Endometrium (tissue), 2 donors: ENCODE measurements around the gene KCNIP1.

Source experiments
- FAIRE-seq: peaks from 2 replicates; lab custom pipeline; 2012; peaks lifted over from hg19 to GRCh38; lab: Jason Lieb, UNC
- donor health status: control.
- donor health status: control.

The KCNIP1 gene

GRCh38 chr5:170503990-170504596 is at the start of gene KCNIP1:
TSS of gene KCNIP1 (plus strand) at chr5:170504020.
- FAIRE-seq: no peak

- no peak for FAIRE-seq
Observed at GRCh38 chr5:170463426-170463825, 40.4 kb upstream of the KCNIP1 start.

- FAIRE-seq: no peak
Observed at GRCh38 chr5:170464280-170465127, 39.3 kb upstream of the KCNIP1 start.

DNA sequence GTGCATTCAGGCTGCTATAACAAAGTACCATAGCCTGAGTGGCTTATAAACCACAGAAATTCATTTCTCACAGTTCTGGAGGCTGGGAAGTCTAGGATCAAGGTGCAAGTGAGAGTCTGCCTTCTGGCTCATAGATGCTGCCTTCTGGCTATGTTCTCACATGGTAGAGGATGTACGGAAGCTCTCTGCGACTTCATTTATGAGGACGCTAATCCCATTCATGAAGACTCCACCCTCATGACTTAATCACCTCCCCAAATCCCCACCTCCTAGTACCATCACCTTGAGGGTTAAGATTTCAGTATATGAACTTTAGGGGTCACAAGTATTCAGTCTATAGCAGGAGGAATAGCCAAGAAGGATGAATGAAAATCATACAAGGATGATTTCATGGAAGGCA is 37.3 kb upstream of the KCNIP1 start:
- no peak for FAIRE-seq

GRCh38 chr5:170466988-170467707 is 36.7 kb upstream of the KCNIP1 start:
- no peak for FAIRE-seq

GRCh38 chr5:170468633-170469285 is 35.1 kb upstream of the KCNIP1 start:
- no peak for FAIRE-seq

- no peak for FAIRE-seq
Observed at GRCh38 chr5:170469414-170469813, 34.4 kb upstream of the KCNIP1 start.

GRCh38 chr5:170470275-170470674 is 33.5 kb upstream of the KCNIP1 start:
- FAIRE-seq: no peak

GRCh38 chr5:170470808-170471404 is 32.9 kb upstream of the KCNIP1 start:
- FAIRE-seq: no peak

DNA sequence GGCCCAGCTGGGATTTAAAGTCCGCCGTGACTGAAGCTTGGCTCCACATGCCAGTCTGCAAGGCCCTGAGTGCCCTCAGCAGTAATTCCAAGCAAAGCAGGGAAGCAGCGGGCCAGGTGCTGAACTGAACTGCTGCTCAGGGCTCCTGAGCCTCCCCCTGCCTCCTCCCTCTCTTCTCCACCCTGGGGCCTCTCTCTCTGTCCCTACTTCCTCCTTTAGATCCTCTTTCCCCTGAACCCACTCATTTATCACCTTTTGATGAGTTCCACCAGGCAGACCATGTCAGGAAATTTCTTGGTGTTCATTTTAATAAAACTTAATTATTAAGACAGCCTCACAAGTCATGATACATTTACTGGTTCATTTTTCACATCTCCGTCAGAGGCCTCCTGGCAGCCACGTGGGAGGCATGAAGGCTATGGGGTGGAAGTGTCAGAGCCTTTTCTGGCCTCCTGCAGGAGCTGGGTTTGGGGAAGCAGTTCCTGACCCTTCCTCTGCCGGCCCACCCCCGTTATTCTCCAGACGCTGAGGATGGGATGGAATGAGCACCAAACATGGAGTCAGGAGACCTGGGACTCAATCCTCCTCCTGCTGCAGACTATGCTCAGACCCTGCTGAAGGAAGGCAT is 32.2 kb upstream of the KCNIP1 start:
- no peak for FAIRE-seq

DNA sequence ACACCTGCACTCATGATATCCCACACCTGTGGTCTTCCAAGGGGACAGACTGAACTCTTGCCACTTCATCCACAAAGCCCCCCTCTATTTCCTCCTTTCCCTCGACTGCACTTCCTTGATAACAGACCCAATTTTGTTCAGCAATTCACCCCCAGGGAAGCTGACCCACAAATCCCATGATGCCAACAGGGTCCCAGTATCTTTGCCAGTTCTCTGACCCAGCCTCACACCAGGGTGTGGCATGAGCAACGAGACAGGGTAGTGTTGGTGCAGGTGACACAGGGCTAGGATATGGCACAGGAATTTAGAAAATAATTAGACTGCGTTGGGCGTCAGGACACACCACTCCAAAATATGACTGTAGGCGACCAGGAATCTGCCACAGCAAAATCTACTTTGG is 30.2 kb upstream of the KCNIP1 start:
- no peak for FAIRE-seq

DNA sequence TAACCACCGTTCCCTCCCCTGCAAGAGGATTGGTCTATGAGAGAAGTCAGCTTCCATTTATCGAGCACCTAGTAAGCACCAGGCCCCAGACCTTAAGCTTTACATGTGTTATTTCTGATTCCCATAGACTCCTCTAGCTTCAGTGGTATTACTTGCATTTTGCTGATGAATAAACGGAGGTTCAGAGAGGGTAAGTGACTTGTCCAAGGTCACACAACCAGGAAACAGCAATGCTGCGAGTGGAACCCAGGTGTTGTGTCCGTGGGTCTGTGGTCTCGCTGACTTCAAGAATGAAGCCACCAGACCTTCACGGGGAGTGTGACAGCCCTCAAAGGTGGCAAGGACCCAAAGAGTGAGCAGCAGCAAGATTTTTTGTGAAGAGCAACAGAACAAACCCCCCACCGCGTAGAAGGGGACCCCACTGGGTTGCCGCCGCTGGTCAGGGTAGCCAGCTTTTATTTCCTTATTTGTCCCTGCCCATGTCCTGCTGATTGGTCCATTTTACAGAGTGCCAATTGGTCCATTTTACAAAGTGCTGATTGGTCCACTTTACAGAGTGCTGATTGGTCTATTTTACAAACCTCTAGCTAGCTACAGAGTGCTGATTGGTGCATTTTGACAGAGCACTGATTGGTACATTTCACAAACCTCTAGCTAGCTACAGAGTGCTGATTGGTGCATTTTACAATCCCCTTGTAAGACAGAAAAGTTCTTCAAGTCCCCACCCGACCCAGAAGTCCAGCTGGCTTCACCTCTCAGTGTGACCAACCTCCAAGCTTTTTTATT is 29.1 kb upstream of the KCNIP1 start:
- FAIRE-seq: no peak

- no peak for FAIRE-seq
Observed at GRCh38 chr5:170475294-170476000, 28.4 kb upstream of the KCNIP1 start.

DNA sequence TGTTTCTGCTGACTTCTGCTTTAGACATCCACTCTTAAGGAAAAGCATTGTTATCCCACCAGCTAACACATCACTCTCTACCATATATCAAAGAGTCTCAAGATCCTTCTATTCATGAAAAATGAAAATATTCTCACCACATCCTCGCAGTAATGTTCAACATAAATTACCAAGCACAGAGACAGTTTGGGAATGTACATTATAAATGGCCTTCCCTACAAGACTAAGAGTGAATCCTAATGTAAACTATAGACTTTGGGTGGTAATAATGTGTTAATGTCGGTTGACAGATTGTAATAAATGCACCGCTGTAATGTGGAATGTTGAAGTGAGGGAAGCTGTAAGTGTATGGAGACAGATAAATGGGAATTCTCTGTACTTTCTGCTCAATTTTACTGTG is 27.1 kb upstream of the KCNIP1 start:
- no peak for FAIRE-seq

DNA sequence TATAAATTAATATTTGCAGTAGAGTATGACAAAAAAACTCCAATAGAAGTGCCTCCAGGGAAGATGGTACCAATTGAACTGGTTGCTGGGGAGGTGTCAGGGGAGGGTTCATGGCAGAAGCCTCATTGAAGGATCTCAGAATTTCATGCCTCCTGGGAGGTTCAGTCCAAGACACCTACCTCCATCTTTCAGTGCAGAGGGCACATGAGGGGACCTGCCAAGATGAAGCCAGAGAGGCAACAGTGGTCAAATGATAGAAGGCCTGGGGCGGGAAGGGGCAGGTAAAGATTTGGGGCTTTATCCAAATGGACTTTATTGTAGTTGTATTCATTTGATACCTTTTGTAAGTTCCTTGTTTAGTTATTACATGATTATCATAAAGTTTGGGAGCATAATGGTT is 25.9 kb upstream of the KCNIP1 start:
- no peak for FAIRE-seq

DNA sequence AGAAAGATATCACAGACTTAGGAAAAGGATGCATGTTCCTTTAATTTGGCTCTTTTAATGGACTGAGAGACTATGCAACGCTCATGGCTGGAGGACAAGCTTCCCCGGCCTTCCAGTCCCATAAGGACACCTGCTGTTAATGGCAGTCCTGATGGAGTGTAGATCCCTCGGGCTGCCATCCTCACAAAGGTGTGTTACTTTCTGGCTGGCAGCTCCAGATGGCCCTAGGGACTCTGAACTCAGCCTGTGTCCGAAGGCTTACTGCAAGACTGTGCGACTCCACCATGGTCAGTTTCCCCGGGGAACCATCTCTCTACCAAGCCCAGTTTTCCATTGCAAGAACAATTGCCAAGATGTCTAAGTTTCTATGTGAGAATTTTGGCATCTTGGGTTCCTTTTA is 25.5 kb upstream of the KCNIP1 start:
- FAIRE-seq: no peak

DNA sequence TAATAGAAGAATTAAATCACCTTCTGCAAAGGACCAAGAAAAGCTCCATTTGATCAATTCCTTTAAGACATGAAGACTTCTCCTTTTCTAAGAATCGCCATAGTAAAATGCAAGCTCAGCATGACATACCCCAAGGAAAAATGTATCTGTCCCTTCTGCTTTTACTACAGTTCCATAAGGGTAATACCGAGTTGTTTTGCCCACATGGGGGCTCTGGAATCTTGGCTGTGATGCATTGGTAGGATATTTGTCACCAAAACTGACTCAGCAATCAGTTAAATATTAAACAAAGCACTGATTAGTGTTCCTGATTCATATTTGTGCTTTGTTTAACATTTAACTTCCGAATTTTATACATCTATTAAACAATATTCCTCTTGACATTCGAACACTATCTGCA is 24.3 kb upstream of the KCNIP1 start:
- no peak for FAIRE-seq

- FAIRE-seq: no peak
Observed at GRCh38 chr5:170480260-170480659, 23.6 kb upstream of the KCNIP1 start.

GRCh38 chr5:170481849-170482248 is 22.0 kb upstream of the KCNIP1 start:
- no peak for FAIRE-seq

DNA sequence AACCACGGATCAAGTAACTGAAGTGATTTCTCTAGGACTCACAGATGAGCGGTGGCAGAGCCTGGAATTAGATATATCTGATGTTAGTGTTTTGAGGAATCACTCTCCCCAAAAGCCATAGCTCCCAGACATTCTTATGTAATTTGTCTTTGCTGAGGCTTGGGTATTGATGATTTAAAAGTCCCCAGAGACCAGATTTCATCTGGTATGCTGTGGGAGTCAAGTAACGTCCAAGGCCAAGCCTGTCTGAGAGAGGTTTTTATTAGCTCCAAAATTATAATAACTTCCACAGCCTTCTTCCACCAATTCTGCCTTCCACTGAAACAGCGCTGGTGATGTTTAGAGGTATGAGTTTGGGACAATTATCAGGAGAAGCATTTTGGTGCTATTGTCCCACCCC is 21.3 kb upstream of the KCNIP1 start:
- no peak for FAIRE-seq
